ENCODE data around the gene C5orf47. TPM values are rescaled to one million over a fixed set of nuclear protein-coding genes. Genes with fewer than 3 reads are reported as not detected.

Gene C5orf47
- total RNA-seq, 4 donors from 2014 or later: not detected

- Histone ChIP-seq H3K36me3 (no peaks in the 10 kb centered on the region), H3K27me3 (no peaks in the 10 kb centered on the region), H3K4me3 (no peak overlapping the region), H3K27ac (no peak overlapping the region), H3K9me3 (no peaks in the 10 kb centered on the region), H3K4me1 (no peaks in the 10 kb centered on the region)
- WGBS, 2 donors: 85% methylated on average over 3 of the region's 3 CpGs
- no peak for DNase-seq (ENCODE audit: low spot score in 2 of 2)
- no peak for TF ChIP-seq POLR2A (IDR thresholded peaks at IDR 0.05)
- no peak for TF ChIP-seq CTCF (IDR thresholded peaks at IDR 0.05)
Measured at GRCh38 chr5:174053905-174054304, 64.9 kb downstream of the C5orf47 start.

Other genes starting within 250 kb of the C5orf47 start
- gene CPEB4, start 100.8 kb upstream of the C5orf47 start, total RNA-seq: 10 to 100 TPM; 20.1 to 26.6 (median 24.2) TPM
- not detected for gene NSG2, start 56.5 kb downstream of the C5orf47 start, total RNA-seq